ENCODE data around the gene NPDC1.

The NPDC1 gene

GRCh38 chr9:137046088-137046787 lies at the start of gene NPDC1:
Gene NPDC1, minus strand, starts transcription at chr9:137046177. Its CDS starts 188 bp downstream, at chr9:137045989.
- peak; percentile 86 for DNase-seq (ENCODE audit: low spot score)

GRCh38 chr9:137089232-137089947 lies 43.4 kb upstream of the NPDC1 start:
- no peak for DNase-seq (ENCODE audit: low spot score)

GRCh38 chr9:137088121-137088520 lies 42.1 kb upstream of the NPDC1 start:
- DNase-seq (ENCODE audit: low spot score) = no peak

GRCh38 chr9:137087409-137087925 lies 41.5 kb upstream of the NPDC1 start:
- DNase-seq (ENCODE audit: low spot score) = no peak

GRCh38 chr9:137086531-137087408 lies 40.8 kb upstream of the NPDC1 start, which contains the start of gene MAN1B1:
Gene MAN1B1, plus strand, starts transcription at chr9:137086985. Its CDS starts 15 bp downstream, at chr9:137087000.
- peak; percentile 97 for DNase-seq (ENCODE audit: low spot score)

- no peak for DNase-seq (ENCODE audit: low spot score)
These were observed 40.0 kb upstream of the NPDC1 start for GRCh38 chr9:137085920-137086530.

- no peak for DNase-seq (ENCODE audit: low spot score)
These were observed 38.5 kb upstream of the NPDC1 start for GRCh38 chr9:137084526-137084925.

- no peak for DNase-seq (ENCODE audit: low spot score)
These were observed 37.5 kb upstream of the NPDC1 start for GRCh38 chr9:137083394-137084004.

GRCh38 chr9:137082925-137083290 lies 36.9 kb upstream of the NPDC1 start:
- no peak for DNase-seq (ENCODE audit: low spot score)

- DNase-seq (ENCODE audit: low spot score) = no peak
These were observed 36.4 kb upstream of the NPDC1 start for GRCh38 chr9:137082222-137082924.

- no peak for DNase-seq (ENCODE audit: low spot score)
These were observed 34.5 kb upstream of the NPDC1 start for GRCh38 chr9:137080260-137081122.

GRCh38 chr9:137079401-137079787 lies 33.4 kb upstream of the NPDC1 start:
- DNase-seq (ENCODE audit: low spot score) = no peak

GRCh38 chr9:137078701-137079400 lies 32.9 kb upstream of the NPDC1 start:
- no peak for DNase-seq (ENCODE audit: low spot score)

GRCh38 chr9:137077758-137078693 lies 32.0 kb upstream of the NPDC1 start:
- DNase-seq (ENCODE audit: low spot score) = no peak

- no peak for DNase-seq (ENCODE audit: low spot score)
These were observed 31.2 kb upstream of the NPDC1 start, which contains the start of gene UAP1L1 for GRCh38 chr9:137077010-137077747. Gene UAP1L1, plus strand, starts transcription at chr9:137077517. Its CDS starts 16 bp downstream, at chr9:137077533.

GRCh38 chr9:137076636-137077009 lies 30.6 kb upstream of the NPDC1 start:
- no peak for DNase-seq (ENCODE audit: low spot score)

- no peak for DNase-seq (ENCODE audit: low spot score)
These were observed 29.3 kb upstream of the NPDC1 start for GRCh38 chr9:137075275-137075775.
